ENCODE results near the gene SLC25A36.
A peak's percentile ranks its signal among the peaks of the same experiment; 100 is the strongest.
"Not testable (repeated sequence)": the region's sequence is repeated elsewhere in the genome, so short reads cannot be mapped to it uniquely, and the experiment has no call there.

The SLC25A36 gene

GRCh38 chr3:141000027-141000663 is 58.5 kb downstream of the SLC25A36 start:
- DNase-seq, result no peak

- no peak for DNase-seq
Observed at GRCh38 chr3:141000686-141001085, 59.0 kb downstream of the SLC25A36 start.

DNA sequence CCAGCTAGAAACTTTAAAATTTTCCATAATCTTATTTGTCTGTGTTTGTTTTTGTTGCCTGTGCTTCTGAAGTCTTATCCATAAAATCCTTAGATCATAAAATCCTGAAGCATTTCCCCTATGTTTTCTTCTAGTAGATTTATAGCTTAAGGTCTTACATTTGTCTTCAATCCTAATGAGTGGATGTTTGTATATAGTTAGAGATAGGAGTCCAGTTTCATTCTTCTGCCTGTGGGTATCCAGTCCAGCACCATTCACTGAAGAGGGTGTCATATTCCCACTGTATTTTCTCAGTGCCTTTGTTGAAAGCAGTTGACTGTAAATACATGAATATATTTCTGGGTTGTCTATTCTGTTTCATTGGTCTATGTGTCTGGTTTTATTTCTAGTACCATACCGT is 64.7 kb downstream of the SLC25A36 start:
- no peak for DNase-seq

DNA sequence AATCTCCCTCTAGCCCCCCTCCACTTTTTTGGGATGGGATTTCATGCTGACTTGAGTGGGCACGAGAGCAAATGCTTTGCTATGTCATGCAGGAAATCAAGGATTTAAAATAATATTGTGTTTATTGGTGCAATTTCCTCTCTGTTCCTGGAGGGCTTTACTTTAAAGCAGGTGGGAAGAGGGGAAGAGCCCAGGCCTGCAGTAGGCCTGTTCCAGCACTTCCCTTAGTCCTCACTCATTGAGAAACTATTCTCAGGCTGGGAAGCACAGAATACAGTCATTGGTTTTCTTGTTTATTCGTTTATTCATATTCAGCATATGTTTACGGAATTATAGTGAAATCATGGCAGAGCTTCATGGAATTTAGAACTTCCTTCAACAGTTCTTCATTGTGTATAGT is 67.9 kb downstream of the SLC25A36 start:
- DNase-seq, result no peak

DNA sequence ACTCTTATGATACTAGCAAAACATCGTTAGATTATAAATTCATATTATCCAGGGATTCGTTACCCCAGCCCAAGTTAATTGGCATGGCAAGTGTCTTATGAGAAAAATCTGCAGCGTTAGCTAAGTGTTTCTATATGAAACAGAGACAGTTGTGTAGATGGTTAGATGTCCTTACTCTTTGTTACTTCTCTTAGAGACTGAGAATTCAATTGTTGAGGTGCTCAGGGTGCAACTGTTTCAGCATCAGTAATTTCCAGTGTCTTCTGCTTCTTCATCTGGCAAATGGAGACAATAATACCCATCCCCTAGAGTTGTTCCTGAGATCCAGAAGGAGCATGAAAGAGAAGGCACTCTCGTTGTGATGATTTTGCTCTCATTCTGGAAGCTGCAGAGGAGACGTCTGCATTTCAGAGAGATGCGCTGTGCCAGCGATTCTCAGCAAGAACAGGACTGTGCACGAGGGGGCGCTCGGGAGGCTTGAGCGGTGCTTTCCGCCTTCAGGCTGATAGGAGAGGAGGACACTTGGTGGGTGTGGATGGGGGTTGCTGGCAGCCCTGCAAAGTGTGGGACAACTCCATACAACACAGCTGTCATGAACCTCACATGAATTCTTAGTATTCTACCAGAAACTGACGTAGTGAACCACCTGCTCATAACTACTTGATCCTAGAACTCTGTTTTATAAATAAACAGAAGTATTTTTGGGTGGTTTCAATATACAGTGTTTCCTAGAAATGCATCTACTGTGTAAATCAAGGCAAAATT is 69.8 kb downstream of the SLC25A36 start:
- DNase-seq, result peak; percentile 22

GRCh38 chr3:141011997-141012262 is 70.3 kb downstream of the SLC25A36 start:
- no peak for DNase-seq

DNA sequence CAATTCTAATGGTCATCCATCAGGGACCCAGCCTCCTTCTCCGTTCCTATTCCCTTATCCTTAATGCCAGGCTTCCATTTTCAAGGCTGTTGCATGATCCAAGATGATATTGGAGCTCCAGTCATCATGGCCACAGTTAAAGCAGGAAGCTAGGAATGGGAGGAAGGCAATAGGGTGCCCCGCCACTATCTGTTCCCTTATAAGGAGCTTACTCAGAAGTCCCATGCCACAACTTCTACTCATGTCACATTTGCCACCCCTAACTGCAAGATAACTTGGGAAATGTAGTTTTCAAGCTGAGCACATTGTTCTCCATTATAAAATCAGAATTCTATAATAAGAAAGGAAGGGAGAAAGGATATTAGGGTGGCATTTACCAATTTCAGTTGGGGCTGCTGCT is 70.9 kb downstream of the SLC25A36 start:
- DNase-seq, result no peak

DNA sequence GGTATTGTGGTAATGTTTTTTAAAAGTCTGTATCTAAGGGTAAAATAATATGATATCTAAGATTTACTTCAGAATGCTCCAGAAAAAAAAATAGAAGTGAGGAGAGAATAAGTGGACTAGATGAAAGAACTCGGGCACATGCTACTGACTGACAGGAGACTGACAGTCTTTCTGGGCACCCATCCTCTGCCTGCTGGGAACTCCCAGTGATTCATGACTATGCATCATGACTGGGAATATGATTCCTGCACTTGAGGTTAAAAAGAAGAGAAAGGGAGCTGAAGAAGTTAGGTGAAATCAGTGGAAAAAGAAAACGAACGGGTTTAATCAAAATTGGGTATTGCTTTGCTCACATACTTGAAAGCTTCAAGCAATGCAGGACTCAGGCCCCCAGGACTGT is 73.8 kb downstream of the SLC25A36 start:
- DNase-seq, result no peak

GRCh38 chr3:141017366-141018322 is 76.0 kb downstream of the SLC25A36 start:
- DNase-seq, result not testable (repeated sequence)

GRCh38 chr3:141019244-141019643 is 77.6 kb downstream of the SLC25A36 start:
- no peak for DNase-seq

DNA sequence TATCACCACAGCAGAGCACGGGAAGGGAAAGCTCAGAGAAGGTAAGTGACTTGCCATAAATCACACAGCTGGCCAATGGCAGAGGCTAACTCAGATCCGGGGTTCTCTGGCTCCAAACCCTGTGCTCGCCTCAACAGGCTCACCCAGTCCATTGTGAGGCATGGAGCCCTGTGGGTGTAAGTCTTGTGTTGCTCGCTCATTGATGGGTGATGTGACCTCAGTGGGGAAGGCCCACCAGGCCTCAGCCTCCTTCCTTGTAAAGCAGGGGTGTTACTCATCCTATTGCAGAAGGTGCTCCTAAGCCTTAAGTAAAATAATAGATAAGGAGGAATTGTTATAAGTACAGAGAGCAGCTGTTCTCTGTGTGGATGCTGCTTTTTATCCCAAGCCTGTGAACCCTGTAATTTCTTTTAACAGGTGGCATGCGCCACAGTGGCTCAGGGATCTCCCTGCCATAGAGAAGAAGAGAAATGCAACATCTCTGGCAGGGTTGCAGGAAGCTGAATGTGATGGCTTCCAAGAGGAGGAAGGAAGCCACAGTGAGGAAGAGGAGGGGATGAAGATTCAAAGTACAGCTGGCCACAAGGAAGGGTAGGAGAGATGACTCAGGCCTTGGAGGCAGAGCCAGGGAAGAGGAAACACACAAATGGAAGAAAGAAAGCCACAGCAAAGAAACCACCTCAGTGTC is 78.7 kb downstream of the SLC25A36 start:
- no peak for DNase-seq

GRCh38 chr3:141021261-141021660 is 79.6 kb downstream of the SLC25A36 start:
- DNase-seq, result no peak

All from DMS79 treated with DMSO at 0.1 percent for 48 hours (cell line).